ENCODE measurements around the gene LRMDA. TPM values are rescaled to one million over a fixed set of nuclear protein-coding genes. Genes with fewer than 3 reads are reported as not detected.

LRMDA gene
- total RNA-seq, 4 donors from 2014 or later, result 0.76 to 6.4 (median 1.3) TPM

GRCh38 chr10:75547391-75548298 is 116.2 kb downstream of the LRMDA start:
- H3K4me3 ChIP-seq (ENCODE audit: low read depth, poor library complexity, severe bottlenecking), result no peak overlapping the region
- TF ChIP-seq, protein P1, sequence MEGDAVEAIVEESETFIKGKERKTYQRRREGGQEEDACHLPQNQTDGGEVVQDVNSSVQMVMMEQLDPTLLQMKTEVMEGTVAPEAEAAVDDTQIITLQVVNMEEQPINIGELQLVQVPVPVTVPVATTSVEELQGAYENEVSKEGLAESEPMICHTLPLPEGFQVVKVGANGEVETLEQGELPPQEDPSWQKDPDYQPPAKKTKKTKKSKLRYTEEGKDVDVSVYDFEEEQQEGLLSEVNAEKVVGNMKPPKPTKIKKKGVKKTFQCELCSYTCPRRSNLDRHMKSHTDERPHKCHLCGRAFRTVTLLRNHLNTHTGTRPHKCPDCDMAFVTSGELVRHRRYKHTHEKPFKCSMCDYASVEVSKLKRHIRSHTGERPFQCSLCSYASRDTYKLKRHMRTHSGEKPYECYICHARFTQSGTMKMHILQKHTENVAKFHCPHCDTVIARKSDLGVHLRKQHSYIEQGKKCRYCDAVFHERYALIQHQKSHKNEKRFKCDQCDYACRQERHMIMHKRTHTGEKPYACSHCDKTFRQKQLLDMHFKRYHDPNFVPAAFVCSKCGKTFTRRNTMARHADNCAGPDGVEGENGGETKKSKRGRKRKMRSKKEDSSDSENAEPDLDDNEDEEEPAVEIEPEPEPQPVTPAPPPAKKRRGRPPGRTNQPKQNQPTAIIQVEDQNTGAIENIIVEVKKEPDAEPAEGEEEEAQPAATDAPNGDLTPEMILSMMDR (IDR thresholded peaks at IDR 0.05), result no peak
- TF ChIP-seq POLR2A (IDR thresholded peaks at IDR 0.05), result no peak
- DNase-seq (ENCODE audit: low spot score in 2 of 2), result no peak
- WGBS, 2 donors, result 79 to 82% methylated on average over 7 of the region's 7 CpGs
- intact Hi-C loops (cut with DNase I; ENCODE audit: low total_unique reads), result no loop called here

GRCh38 chr10:75548356-75548755 is 116.9 kb downstream of the LRMDA start:
- DNase-seq (ENCODE audit: low spot score in 2 of 2), result no peak
- WGBS, 2 donors, result 65 to 83% methylated on average over 1 of the region's 1 CpG
- TF ChIP-seq, protein P1 (IDR thresholded peaks at IDR 0.05), result no peak
- TF ChIP-seq POLR2A (IDR thresholded peaks at IDR 0.05), result no peak
- H3K4me3 ChIP-seq (ENCODE audit: low read depth, poor library complexity, severe bottlenecking), result no peak overlapping the region
- intact Hi-C loops (cut with DNase I; ENCODE audit: low total_unique reads), result no loop called here

DNA sequence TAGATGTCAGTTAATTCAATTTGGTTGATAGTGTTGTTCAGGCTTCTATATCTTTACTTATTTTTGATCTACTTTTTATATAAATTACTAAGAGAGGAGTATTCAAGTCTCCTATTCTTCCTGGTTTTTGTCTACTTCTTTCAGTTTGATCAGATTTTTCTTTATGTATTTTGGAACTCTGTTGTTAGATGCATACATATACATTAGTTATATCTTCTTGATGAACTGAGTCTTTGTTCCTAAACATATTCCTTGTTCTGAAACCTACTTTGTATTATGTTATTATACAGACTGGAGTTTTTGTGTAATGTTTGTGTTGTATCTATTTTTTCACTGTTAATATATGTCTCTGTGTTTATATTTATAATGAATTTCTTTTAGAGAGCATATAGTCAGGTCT is 118.8 kb downstream of the LRMDA start:
- intact Hi-C loops (cut with DNase I; ENCODE audit: low total_unique reads), result no loop called here
- no peak overlapping the region for H3K4me3 ChIP-seq (ENCODE audit: low read depth, poor library complexity, severe bottlenecking)
- TF ChIP-seq, protein P1 (IDR thresholded peaks at IDR 0.05), result no peak
- TF ChIP-seq POLR2A (IDR thresholded peaks at IDR 0.05), result no peak
- no peak for DNase-seq (ENCODE audit: low spot score in 2 of 2)

DNA sequence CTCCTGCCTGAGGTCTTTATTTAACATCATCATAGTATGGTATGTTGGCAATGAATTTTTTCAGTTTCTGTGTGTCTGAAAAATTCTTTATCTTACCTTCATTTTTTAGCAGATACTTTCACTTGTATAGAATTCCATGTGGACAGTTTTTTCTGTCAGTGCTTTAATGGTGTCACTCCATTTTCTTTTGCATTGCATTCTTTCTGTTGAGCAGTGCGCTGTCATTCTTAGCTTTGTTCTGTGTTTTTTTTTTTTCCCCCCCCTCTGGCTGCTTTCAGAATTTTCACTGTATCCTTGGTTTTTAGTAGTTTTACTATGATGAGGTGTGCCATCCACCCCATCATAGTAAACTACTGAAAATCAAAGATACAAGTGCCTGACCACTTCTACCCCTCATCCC is 120.7 kb downstream of the LRMDA start:
- intact Hi-C loops (cut with DNase I; ENCODE audit: low total_unique reads), result no loop called here
- DNase-seq (ENCODE audit: low spot score in 2 of 2), result no peak
- 95 to 97% methylated on average over 1 of the region's 1 CpG for WGBS, 2 donors
- no peak overlapping the region for H3K4me3 ChIP-seq (ENCODE audit: low read depth, poor library complexity, severe bottlenecking)
- TF ChIP-seq POLR2A (IDR thresholded peaks at IDR 0.05), result no peak
- TF ChIP-seq, protein P1 (IDR thresholded peaks at IDR 0.05), result no peak

GRCh38 chr10:75553550-75553949 is 122.1 kb downstream of the LRMDA start:
- 81 to 85% methylated on average over 1 of the region's 1 CpG for WGBS, 2 donors

More at GRCh38 chr10:75553550-75553949, 122.1 kb downstream of the LRMDA start:
- H3K4me3 ChIP-seq (ENCODE audit: low read depth, poor library complexity, severe bottlenecking), result no peak overlapping the region
- TF ChIP-seq, protein P1 (IDR thresholded peaks at IDR 0.05), result no peak
- TF ChIP-seq POLR2A (IDR thresholded peaks at IDR 0.05), result no peak
- no peak for DNase-seq (ENCODE audit: low spot score in 2 of 2)
- intact Hi-C loops (cut with DNase I; ENCODE audit: low total_unique reads), result no loop called here
